Measurements from ENCODE around the gene SHKBP1. TPM values are rescaled to one million over a fixed set of nuclear protein-coding genes. Genes with fewer than 3 reads are reported as not detected.

Gene SHKBP1
- total and polyA plus RNA-seq, 2 of the 13 experiments (the other 11 are each of a cell fraction or from before 2014, with no cell fraction given) = 16.2 to 17.4 TPM

DNA sequence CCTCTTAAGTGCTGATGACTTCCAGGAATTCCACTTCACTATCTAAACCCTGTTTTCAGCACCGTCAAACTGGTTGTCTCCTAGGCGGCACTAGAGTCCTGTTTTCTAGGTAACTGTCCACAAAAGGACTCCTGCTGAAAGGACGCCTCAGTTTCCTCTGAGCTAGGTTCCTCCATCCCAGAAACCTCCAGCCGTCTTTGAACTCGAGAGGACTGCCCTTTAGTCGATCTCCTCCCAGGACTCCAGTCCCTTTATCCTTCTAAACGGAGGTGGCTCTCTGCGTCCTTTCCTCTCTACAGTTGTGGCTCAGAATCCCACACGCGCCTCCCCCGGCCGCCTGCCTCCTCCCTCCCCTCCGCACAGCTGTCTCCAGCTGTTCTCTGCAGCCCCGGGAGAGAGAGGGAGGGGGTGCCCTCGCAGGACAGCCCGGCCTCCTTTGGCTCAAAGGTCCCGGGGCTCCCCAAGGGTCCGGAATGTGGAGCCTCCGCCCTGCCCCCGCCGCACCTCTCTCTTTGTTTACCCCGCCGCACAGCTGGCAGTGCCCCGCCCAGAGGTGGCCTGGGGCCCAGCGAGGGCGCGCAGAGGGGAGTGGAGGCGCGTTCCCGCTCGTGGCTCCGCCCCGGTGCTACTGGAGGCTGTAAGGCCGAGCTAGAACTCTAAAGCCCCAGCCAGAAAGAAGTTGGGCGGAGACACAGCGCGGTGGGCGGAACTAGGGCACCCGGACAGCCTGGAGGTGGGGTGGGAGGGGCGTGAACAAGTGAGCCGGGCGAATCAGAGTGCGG is 26.9 kb downstream of the SHKBP1 start (continued):
- peak; percentile 65 to 70; a peak in 3 of 4 replicates for TF ChIP-seq HMGXB4 (CRISPR knock-in tag; IDR thresholded peaks at IDR 0.05; ENCODE audit: borderline replicate concordance in 1 of 2, low read depth in 1 of 2)
- TF ChIP-seq SYNCRIP (IDR thresholded peaks at IDR 0.05; ENCODE audit: insufficient read depth, low read depth, low read length) = no peak
- TF ChIP-seq ZSCAN31 (CRISPR knock-in tag; IDR thresholded peaks at IDR 0.05; ENCODE audit: low read depth) = peak; percentile 58; the same call in 1 of the 2 replicates
- 0 out of 2 replicates have a peak, but pooled peaks have one; percentile 30 for TF ChIP-seq ZNF720 (CRISPR knock-in tag; IDR thresholded peaks at IDR 0.05)
- TF ChIP-seq NKX3-1 (CRISPR knock-in tag; IDR thresholded peaks at IDR 0.05) = peak; percentile 19; the same call in 1 of the 2 replicates
- TF ChIP-seq CEBPG (CRISPR knock-in tag; IDR thresholded peaks at IDR 0.05) = peak; percentile 29; the same call in 1 of the 2 replicates
- 0 out of 2 replicates have a peak, but pooled peaks have one; percentile 62 for TF ChIP-seq ZBTB46 (CRISPR knock-in tag; IDR thresholded peaks at IDR 0.05; ENCODE audit: borderline replicate concordance)
- TF ChIP-seq ZFP36L1 (CRISPR knock-in tag; IDR thresholded peaks at IDR 0.05) = 0 out of 2 replicates have a peak, but pooled peaks have one; percentile 29
- TF ChIP-seq ZSCAN9 (CRISPR knock-in tag; IDR thresholded peaks at IDR 0.05; ENCODE audit: borderline replicate concordance) = 0 out of 2 replicates have a peak, but pooled peaks have one; percentile 34
- TF ChIP-seq SP5 (CRISPR knock-in tag; IDR thresholded peaks at IDR 0.05; ENCODE audit: borderline replicate concordance, low read depth) = peak; percentile 100
- TF ChIP-seq, protein P1, sequence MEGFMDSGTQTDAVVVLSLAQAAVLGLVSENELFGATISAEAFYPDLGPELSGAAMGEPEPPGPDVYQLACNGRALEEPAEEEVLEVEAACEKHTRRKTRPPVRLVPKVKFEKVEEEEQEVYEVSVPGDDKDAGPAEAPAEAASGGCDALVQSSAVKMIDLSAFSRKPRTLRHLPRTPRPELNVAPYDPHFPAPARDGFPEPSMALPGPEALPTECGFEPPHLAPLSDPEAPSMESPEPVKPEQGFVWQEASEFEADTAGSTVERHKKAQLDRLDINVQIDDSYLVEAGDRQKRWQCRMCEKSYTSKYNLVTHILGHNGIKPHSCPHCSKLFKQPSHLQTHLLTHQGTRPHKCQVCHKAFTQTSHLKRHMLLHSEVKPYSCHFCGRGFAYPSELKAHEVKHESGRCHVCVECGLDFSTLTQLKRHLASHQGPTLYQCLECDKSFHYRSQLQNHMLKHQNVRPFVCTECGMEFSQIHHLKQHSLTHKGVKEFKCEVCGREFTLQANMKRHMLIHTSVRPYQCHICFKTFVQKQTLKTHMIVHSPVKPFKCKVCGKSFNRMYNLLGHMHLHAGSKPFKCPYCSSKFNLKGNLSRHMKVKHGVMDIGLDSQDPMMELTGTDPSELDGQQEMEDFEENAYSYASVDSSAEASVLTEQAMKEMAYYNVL (CRISPR knock-in tag; IDR thresholded peaks at IDR 0.05; ENCODE audit: borderline replicate concordance) = peak; percentile 80
- TF ChIP-seq DMAP1 (CRISPR knock-in tag; IDR thresholded peaks at IDR 0.05) = no peak; the same call in 1 of the 2 replicates
- TF ChIP-seq, protein P2, sequence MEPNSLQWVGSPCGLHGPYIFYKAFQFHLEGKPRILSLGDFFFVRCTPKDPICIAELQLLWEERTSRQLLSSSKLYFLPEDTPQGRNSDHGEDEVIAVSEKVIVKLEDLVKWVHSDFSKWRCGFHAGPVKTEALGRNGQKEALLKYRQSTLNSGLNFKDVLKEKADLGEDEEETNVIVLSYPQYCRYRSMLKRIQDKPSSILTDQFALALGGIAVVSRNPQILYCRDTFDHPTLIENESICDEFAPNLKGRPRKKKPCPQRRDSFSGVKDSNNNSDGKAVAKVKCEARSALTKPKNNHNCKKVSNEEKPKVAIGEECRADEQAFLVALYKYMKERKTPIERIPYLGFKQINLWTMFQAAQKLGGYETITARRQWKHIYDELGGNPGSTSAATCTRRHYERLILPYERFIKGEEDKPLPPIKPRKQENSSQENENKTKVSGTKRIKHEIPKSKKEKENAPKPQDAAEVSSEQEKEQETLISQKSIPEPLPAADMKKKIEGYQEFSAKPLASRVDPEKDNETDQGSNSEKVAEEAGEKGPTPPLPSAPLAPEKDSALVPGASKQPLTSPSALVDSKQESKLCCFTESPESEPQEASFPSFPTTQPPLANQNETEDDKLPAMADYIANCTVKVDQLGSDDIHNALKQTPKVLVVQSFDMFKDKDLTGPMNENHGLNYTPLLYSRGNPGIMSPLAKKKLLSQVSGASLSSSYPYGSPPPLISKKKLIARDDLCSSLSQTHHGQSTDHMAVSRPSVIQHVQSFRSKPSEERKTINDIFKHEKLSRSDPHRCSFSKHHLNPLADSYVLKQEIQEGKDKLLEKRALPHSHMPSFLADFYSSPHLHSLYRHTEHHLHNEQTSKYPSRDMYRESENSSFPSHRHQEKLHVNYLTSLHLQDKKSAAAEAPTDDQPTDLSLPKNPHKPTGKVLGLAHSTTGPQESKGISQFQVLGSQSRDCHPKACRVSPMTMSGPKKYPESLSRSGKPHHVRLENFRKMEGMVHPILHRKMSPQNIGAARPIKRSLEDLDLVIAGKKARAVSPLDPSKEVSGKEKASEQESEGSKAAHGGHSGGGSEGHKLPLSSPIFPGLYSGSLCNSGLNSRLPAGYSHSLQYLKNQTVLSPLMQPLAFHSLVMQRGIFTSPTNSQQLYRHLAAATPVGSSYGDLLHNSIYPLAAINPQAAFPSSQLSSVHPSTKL (CRISPR knock-in tag; IDR thresholded peaks at IDR 0.05) = peak; percentile 91
- TF ChIP-seq, protein P3, sequence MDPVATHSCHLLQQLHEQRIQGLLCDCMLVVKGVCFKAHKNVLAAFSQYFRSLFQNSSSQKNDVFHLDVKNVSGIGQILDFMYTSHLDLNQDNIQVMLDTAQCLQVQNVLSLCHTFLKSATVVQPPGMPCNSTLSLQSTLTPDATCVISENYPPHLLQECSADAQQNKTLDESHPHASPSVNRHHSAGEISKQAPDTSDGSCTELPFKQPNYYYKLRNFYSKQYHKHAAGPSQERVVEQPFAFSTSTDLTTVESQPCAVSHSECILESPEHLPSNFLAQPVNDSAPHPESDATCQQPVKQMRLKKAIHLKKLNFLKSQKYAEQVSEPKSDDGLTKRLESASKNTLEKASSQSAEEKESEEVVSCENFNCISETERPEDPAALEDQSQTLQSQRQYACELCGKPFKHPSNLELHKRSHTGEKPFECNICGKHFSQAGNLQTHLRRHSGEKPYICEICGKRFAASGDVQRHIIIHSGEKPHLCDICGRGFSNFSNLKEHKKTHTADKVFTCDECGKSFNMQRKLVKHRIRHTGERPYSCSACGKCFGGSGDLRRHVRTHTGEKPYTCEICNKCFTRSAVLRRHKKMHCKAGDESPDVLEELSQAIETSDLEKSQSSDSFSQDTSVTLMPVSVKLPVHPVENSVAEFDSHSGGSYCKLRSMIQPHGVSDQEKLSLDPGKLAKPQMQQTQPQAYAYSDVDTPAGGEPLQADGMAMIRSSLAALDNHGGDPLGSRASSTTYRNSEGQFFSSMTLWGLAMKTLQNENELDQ (CRISPR knock-in tag; IDR thresholded peaks at IDR 0.05; ENCODE audit: borderline replicate concordance) = no peak
- TF ChIP-seq ZNF558 (CRISPR knock-in tag; IDR thresholded peaks at IDR 0.05; ENCODE audit: borderline replicate concordance) = no peak
